ENCODE data around the gene TK2.
"Not testable (repeated sequence)": the region's sequence is repeated elsewhere in the genome, so short reads cannot be mapped to it uniquely, and the experiment has no call there.

Gene TK2

GRCh38 chr16:66519482-66520373 lies 30.2 kb downstream of the TK2 start:
- no peak for DNase-seq (ENCODE audit: low spot score)

- no peak for DNase-seq (ENCODE audit: low spot score)
Observed at GRCh38 chr16:66517586-66518263, 32.2 kb downstream of the TK2 start.

- peak; percentile 73 for DNase-seq (ENCODE audit: low spot score)
Observed at GRCh38 chr16:66516808-66517585, 32.9 kb downstream of the TK2 start.

GRCh38 chr16:66516509-66516807 lies 33.5 kb downstream of the TK2 start:
- no peak for DNase-seq (ENCODE audit: low spot score)

- no peak for DNase-seq (ENCODE audit: low spot score)
Observed at GRCh38 chr16:66515596-66516508, 34.1 kb downstream of the TK2 start.

GRCh38 chr16:66514980-66515595 lies 34.8 kb downstream of the TK2 start:
- not testable (repeated sequence) for DNase-seq (ENCODE audit: low spot score)

- DNase-seq (ENCODE audit: low spot score) = not testable (repeated sequence)
Observed at GRCh38 chr16:66514391-66514790, 35.5 kb downstream of the TK2 start.

GRCh38 chr16:66513111-66513723 lies 36.7 kb downstream of the TK2 start:
- no peak for DNase-seq (ENCODE audit: low spot score)

- DNase-seq (ENCODE audit: low spot score) = no peak
Observed at GRCh38 chr16:66512272-66513110, 37.4 kb downstream of the TK2 start.

GRCh38 chr16:66511602-66512271 lies 38.2 kb downstream of the TK2 start:
- DNase-seq (ENCODE audit: low spot score) = peak; percentile 63

- DNase-seq (ENCODE audit: low spot score) = no peak
Observed at GRCh38 chr16:66510711-66511601, 39.0 kb downstream of the TK2 start.

GRCh38 chr16:66510298-66510697 lies 39.6 kb downstream of the TK2 start:
- no peak for DNase-seq (ENCODE audit: low spot score)

GRCh38 chr16:66509576-66509975 lies 40.3 kb downstream of the TK2 start:
- no peak for DNase-seq (ENCODE audit: low spot score)

- no peak for DNase-seq (ENCODE audit: low spot score)
Observed at GRCh38 chr16:66508914-66509496, 40.9 kb downstream of the TK2 start.

GRCh38 chr16:66508248-66508913 lies 41.5 kb downstream of the TK2 start:
- DNase-seq (ENCODE audit: low spot score) = no peak

- DNase-seq (ENCODE audit: low spot score) = no peak
Observed at GRCh38 chr16:66507731-66508239, 42.1 kb downstream of the TK2 start.

- no peak for DNase-seq (ENCODE audit: low spot score)
Observed at GRCh38 chr16:66503612-66504011, 46.3 kb downstream of the TK2 start.
